NB4 (cell line): ENCODE measurements around the gene CCDC172.

Experiments used
- CTCF ChIP-seq: IDR thresholded peaks from one replicate; pipeline ENCODE4 v1.5.1; 2012; ENCODE audit warnings: low read depth, low read length
- MAX ChIP-seq: IDR thresholded peaks from 2 replicates; pipeline ENCODE4 v1.6.1; 2011; ENCODE audit warnings: low read depth, low read length
- POLR2A ChIP-seq: IDR thresholded peaks from 2 replicates; pipeline ENCODE4 v1.6.1; 2011; ENCODE audit warnings: mild to moderate bottlenecking; ENCODE audit not compliant: insufficient read length; ENCODE audit errors: extremely low read depth

DNA sequence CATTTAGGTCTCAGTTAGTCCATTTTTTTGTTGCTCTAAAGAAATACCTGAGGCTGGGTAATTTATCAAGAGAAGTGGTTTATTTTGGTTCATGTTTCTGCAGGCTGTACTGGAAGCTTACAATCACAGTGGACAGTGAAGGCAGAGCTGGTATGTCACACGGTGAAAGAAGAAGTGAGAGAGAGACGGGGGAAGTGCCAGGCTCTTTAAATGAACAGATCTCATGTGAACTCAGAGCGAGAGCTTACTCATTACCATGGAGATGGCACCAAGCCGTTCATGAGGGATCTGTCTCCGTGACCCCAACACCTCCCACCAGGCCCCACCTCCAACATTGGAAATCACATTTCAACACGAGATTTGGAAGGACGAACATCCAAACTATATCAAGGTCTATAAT is 84.5 kb downstream of the CCDC172 start:
- no peak for TF ChIP-seq CTCF
- TF ChIP-seq POLR2A: no peak
- TF ChIP-seq MAX: no peak
